ENCODE measurements around the gene MARCHF6. TPM values are rescaled to one million over a fixed set of nuclear protein-coding genes. Genes with fewer than 3 reads are reported as not detected.
"Not testable (repeated sequence)": the region's sequence is repeated elsewhere in the genome, so short reads cannot be mapped to it uniquely, and the experiment has no call there.

The MARCHF6 gene
- total RNA-seq, 4 donors from 2014 or later = 105 to 296 (median 213) TPM

DNA sequence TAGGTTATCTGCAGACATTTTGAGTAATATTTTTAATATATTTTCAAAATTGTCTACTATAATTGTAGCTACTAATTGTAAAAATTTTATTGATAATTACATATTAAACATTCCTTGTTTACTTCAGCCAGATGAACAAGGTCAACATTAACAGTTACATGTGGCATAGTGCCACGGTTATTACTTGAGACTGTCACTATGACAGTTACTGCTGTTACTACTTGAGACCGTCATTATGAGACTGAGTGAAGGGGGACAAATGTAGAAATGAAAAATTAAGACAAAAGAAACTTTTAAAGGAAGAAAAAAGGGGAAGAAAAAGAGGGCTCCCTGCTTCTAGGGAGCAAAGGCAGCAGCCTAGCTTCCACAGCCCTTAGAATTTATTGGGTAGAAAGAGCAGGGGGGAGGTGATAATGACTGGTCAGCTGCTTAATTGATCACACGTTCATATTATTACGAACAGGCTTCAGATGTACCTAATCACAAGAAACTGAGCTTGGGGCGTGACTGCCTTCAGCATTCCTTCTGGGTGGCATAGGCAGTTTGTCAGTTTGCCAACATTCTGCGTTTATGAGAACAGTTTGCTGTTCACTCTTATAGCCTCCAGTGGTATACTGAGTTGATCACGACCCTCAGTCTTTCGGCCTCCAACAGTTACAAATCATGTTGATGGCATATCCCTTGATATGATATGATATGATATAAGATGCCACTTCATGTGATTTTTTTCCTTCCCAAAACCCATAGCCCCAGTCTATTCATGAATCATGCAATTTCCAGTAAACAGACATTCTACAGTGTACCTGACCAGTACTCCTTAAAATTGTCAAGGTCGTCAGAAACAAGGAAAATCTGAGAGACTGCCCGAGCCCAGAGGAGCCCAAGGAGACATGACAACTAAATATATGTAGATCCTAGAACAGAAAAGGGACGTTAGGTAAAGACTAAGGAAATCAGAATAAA lies 13.1 kb downstream of the MARCHF6 start:
- no peaks in the 10 kb centered on the region for H3K36me3 ChIP-seq
- peak overlapping the region; percentile 55 to 88 (median 77) for H3K27ac ChIP-seq
- peaks cover 30 to 49% of the 10 kb centered on the region in 2 donors for H3K4me1 ChIP-seq
- intact Hi-C loops (cut with DNase I) = no loop called here
- no peak overlapping the region for H3K4me3 ChIP-seq (replicated peaks in 1 of 3)
- no peaks in the 10 kb centered on the region for H3K27me3 ChIP-seq
- 49 to 55% methylated on average over 11 of the region's 11 CpGs for WGBS, 2 donors
- peak; percentile 68 to 72 for DNase-seq
- H3K9me3 ChIP-seq = no peaks in the 10 kb centered on the region
- no peak for TF ChIP-seq CTCF (IDR thresholded peaks at IDR 0.05)
- TF ChIP-seq POLR2A (IDR thresholded peaks at IDR 0.05) = no peak

DNA sequence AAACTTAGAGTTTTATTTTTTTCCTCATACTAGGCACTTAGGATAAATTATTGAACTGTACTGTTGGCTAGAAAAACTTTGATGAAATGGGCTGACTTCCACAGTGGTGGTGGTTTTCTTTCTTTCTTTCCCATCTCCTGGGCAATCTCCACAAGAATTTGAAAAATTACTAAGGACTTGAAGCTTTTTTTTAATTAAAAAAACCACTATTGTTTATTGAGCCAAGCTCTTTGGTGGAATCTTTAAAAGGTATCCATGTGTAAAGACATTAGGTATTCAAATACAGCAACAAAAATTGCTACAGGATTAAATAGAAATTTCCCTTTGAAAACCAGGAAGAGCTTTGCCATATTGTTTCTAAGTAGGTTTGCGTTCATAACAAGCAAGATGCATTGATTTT lies 14.1 kb downstream of the MARCHF6 start:
- TF ChIP-seq CTCF (IDR thresholded peaks at IDR 0.05) (no peak), POLR2A (IDR thresholded peaks at IDR 0.05) (no peak)
- no peaks in the 10 kb centered on the region for H3K27me3 ChIP-seq
- intact Hi-C loops (cut with DNase I) = no loop called here
- H3K4me3 ChIP-seq (replicated peaks in 1 of 3) = no peak overlapping the region
- H3K27ac ChIP-seq = peak overlapping the region; percentile 55 to 88 (median 77)
- H3K36me3 ChIP-seq = no peaks in the 10 kb centered on the region
- H3K9me3 ChIP-seq = no peaks in the 10 kb centered on the region
- H3K4me1 ChIP-seq = peaks cover 35 to 59% of the 10 kb centered on the region in 2 donors
- WGBS, 2 donors = 94 to 98% methylated on average over 1 of the region's 1 CpG
- DNase-seq = no peak

- no peak overlapping the region for H3K4me3 ChIP-seq (replicated peaks in 1 of 3)
- H3K27me3 ChIP-seq = no peaks in the 10 kb centered on the region
- no peak overlapping the region for H3K27ac ChIP-seq
- 95 to 96% methylated on average over 2 of the region's 2 CpGs for WGBS, 2 donors
- intact Hi-C loops (cut with DNase I) = no loop called here
- H3K4me1 ChIP-seq = peaks cover 41 to 69% of the 10 kb centered on the region in 2 donors
- H3K9me3 ChIP-seq = no peaks in the 10 kb centered on the region
- no peak for DNase-seq
- no peak for TF ChIP-seq POLR2A (IDR thresholded peaks at IDR 0.05)
- H3K36me3 ChIP-seq = no peaks in the 10 kb centered on the region
These were observed 17.4 kb downstream of the MARCHF6 start for GRCh38 chr5:10370931-10371330.

DNA sequence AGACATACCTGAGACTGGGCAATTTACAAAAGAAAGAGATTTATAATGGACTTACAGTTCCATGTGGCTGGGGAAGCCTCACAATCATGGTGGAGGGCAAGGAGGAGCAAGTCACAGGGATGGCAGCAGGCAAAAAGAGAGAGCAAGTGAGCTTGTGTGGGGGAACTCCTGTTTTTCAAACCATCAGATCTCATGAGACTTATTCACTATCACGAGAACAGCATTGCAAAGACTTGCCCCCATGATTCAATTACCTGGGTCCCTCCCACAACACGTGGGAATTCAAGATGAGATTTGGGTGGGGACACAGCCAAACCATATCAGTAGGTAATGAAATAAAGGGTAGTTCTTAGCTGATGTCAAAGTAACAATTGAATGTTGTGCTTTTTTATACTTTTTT lies 17.9 kb downstream of the MARCHF6 start:
- H3K4me3 ChIP-seq (replicated peaks in 1 of 3); DNase-seq; H3K27me3 ChIP-seq; intact Hi-C loops (cut with DNase I); H3K9me3 ChIP-seq; H3K36me3 ChIP-seq; H3K27ac ChIP-seq: not testable (repeated sequence)
- WGBS, 2 donors = 85 to 87% methylated on average over 2 of the region's 2 CpGs
- peaks cover 36 to 64% of the 10 kb centered on the region in 2 donors for H3K4me1 ChIP-seq

- TF ChIP-seq CTCF (IDR thresholded peaks at IDR 0.05) = no peak
- no peak for TF ChIP-seq POLR2A (IDR thresholded peaks at IDR 0.05)
- Histone ChIP-seq H3K27ac (no peak overlapping the region), H3K4me1 (peaks cover 22 to 49% of the 10 kb centered on the region in 2 donors), H3K4me3 (replicated peaks in 1 of 3) (no peak overlapping the region), H3K36me3 (no peaks in the 10 kb centered on the region), H3K9me3 (no peaks in the 10 kb centered on the region), H3K27me3 (no peaks in the 10 kb centered on the region)
- intact Hi-C loops (cut with DNase I) = no loop called here
- WGBS, 2 donors = 95% methylated on average over 8 of the region's 8 CpGs
- DNase-seq = no peak
These were observed 19.5 kb downstream of the MARCHF6 start for GRCh38 chr5:10372726-10373709.
